GM19043 (cell line): ENCODE data around the gene B4GALT3.

Experiments used
- ATAC-seq: cut with Tn5 transposase; IDR thresholded peaks from one replicate; pipeline ENCODE4 v1.9.1; 2021; ENCODE audit warnings: low read depth; ENCODE audit not compliant: unreplicated experiment

Gene B4GALT3

GRCh38 chr1:161206411-161207140 lies 29.3 kb upstream of the B4GALT3 start:
- ATAC-seq = no peak

DNA sequence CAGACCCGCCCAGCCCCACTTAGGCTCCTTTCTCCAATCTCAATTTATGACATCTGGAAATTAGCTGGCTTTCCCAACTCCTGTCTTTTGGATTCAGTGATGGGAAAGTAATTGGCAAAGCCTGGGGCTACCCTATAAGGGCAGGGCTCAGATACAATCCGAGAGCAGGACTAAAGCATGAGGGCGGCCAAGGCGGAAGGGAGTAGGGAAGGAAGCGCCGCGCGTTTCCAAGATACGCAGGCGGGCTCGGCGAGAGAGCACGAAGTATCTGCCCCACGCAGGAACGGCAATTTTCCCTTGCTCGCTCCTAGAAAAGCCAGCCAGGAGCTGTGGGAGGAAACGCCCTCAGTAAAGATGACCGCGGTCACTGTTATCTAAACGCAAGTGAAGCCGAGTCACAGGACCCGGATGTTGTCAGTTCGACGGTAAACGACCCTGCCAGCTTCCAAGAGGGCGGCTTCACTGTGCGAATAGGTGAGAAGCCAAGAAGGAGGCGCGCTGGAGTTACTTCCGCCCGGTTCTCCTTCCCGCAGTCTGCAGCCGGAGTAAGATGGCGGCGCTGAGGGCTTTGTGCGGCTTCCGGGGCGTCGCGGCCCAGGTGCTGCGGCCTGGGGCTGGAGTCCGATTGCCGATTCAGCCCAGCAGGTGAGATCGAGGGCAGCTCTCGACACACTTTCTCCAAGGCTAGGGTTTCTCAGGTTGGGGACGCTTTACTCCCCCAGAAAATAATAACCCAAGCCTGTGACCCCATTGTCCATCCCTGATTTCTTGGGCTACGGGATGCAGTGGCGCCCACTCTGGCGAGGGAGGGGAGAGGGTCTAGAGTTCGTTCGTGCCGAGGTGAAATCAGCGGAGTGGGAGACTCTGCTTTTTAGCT lies 24.8 kb upstream of the B4GALT3 start, which contains the start of gene NDUFS2:
NDUFS2 (plus strand) TSS at position 532 of the 877 bp plus-strand sequence; CDS start at position 551, 19 bp downstream.
- peak; percentile 98 for ATAC-seq

DNA sequence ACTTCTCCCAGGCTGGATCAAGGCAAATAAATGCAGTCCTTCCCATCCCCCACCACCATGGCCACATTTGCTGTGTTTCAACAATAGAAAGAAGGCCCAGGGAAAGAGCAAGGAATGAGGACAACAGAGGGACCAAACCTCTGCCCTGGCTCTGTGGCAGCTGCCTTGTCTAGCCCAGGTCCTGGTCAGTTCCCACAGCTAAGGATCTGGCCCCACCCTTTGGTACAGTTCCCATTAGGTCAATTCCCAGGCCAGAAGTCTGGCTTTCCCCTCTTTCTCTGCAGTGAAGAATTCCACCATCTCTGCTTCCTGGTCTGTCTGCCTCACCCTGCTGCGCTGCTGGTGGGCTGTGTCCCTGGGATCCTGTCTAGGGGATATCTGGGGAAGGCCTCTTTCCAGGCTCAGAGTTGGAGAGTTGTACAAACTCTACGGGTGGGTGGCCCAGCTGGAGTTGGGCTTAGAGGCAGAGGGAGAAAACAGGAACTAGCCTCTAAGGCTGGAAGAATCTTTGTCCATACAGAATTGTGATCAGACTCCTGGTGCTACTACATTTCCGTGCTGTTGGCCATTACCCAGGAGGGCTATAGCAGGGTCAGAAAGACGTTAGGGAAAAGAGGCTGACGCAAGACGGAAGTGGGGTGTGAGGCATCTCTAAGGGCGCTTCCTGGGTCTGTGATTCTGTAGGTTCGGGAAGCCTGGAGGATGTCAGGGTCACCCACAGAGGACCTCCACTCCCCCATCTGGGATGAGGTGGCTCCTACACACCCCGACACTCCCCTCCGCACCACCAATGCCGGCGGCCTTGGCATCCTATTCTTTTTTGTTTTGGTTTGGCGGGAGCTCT lies 23.9 kb upstream of the B4GALT3 start:
- no peak for ATAC-seq

DNA sequence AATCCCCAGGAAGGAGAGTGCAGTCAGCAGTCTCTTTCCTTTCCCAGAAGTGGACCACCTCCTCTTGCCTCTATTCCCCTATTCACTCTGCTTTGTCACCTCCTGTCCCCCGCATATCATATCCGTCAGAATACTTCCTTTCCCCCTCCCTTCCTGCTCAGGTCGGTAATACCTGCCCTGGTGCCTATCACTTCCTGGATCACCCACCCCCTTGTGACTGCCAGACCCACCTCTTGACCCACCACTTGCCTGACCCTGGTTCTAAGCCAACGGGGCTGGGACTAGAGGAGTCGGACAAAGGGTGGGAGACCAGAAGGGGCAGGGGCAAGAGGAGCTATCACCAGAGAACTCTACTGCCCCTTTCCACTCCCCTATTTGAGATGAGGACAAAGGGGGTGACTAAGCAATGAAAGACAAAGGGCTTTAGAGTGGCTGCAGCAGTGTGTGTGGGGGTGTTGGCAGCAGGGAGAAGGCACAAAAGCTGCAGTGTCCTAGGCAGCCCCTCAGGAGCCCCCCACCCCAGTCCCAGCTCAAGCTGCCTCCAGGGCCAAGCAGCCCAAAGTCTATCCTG lies 23.2 kb upstream of the B4GALT3 start:
- no peak for ATAC-seq

DNA sequence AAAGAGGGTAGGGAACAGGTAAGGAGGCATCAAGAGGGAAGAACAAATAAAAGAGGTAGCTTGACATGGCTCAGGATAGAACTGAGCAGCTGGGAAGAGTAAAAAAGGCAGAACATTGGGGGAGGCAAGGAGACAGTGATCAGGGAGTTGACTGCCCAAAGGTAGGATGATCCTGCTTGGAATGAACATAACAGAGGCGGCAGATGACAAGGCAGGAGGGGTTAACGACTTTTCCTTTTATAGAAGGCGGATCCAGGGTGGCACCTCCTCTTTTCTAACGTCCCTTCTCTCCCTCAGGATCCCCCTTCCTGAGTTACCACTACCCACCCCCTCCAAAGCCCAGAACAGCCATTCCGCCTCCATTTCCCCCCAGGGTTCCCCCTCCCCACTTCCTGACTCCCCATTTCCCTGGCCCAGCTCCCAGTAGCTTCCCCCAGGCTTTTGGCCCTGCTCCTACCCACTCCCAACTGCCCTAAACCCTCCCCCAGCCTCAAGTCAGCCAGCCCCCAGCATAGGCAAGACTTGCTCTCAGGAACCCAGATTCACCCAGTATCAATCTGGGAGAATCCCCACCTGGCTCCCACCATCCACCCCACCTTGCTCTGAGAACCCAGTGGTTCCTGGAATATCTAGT lies 22.3 kb upstream of the B4GALT3 start:
- no peak for ATAC-seq

DNA sequence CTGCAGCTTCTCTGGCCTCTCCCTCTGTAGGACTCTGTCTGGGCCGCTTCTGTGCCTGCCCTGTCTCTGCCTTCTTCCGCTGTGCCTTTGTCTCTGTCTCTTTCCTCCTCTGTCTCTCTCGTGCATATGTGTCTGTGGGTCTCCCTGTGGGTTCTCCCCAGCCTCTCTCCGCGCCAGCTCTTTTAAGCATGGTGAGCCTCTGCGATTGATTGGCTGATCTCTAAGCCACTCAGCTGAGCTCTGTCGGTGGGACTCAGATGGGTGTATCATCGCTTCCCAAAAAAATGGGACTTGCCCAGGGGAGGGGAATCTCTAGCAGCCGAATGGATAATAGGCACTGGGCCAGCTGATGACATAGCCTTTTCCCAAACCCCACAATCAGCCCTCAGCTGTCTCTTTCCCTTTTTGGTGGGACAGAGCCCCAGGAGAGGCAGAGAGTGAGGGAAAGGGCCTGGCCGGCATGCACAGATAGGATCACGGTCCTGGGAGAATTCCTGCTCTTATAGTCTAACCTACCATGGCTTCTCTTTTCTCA lies 21.7 kb upstream of the B4GALT3 start, which contains the start of gene ADAMTS4:
ADAMTS4 (minus strand) TSS at position 158 of the 535 bp plus-strand sequence. CDS start 427 bp downstream, outside the sequence.
- no peak for ATAC-seq

DNA sequence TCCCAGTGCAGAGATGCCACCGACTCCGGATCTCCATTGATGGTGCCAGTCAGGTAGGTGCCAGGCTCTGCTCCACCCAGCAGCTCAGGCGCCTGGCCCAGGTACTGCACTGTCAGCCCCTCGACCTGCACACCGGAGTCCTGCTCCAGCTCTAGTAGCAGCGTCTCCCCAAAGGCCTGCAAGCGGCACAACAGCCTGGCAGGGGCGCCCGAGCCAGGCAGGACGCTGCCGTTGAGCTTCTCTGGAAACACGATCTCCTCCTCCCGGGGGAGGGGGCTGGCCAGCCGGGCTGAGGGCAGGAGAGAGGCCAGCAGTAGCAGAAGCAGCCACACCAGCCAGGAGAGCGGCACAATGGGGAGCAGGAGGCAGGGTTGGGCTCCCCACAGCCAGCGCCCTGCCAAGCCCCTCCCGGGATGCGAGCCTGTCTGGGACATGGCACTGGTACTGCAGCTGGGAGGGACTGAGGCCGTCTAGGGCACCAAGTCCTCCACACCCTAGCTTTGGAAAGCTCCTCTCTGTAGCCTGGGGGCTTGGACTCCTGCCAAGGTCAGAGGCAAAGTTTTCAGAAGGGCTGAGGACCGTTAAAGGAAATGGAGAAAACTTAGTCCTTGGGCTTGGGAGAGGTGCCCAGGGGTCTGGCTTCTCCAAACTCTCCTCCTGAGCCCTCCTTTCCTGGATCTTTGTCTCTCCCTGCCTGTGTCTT lies 21.0 kb upstream of the B4GALT3 start:
- no peak for ATAC-seq

- ATAC-seq = no peak
Observed at GRCh38 chr1:161197560-161198193, 20.4 kb upstream of the B4GALT3 start.

GRCh38 chr1:161196521-161197451 lies 19.5 kb upstream of the B4GALT3 start:
- ATAC-seq = no peak

DNA sequence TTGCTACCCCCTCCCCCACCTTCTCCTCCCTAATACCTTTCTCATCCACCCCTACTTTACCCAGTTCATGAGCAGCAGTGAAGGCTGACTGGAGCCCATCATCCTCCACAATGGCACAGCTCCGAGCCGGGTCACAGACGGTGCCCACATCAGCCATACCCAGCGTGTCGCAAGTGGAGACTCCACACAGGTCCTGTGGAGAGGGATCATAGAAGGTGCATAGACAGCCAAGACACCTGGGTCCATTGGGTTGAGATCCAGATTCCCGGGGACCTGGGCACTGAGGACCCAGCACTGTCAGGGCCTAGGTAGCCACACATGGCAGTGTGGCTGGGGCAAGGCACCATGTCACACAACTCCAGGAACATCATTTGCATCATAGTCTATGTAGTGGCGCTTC lies 18.8 kb upstream of the B4GALT3 start:
- ATAC-seq = no peak

DNA sequence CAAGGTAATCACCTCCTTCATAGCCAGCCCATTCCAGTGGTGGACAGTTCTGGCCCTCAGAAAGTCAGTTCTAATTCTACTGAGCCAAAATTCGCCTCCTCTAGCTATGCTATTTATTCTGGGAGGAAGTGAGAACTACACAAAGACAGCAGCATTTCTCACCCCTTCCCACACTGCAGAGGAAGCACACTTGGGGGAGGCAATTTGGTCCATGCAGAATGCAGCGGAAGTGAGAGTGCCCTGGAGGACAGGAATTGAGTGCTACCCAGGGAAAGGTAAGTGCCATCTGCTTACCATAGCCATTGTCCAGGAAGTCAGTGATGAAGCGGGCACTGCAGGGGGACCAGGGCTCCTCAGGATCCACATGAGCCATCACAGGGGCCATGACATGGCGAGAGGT lies 17.9 kb upstream of the B4GALT3 start:
- no peak for ATAC-seq

GRCh38 chr1:161193561-161194235 lies 16.4 kb upstream of the B4GALT3 start:
- no peak for ATAC-seq

GRCh38 chr1:161192476-161193465 lies 15.5 kb upstream of the B4GALT3 start:
- ATAC-seq = peak; percentile 78

- ATAC-seq = no peak
Observed at GRCh38 chr1:161191971-161192370, 14.7 kb upstream of the B4GALT3 start.

- ATAC-seq = no peak
Observed at GRCh38 chr1:161190962-161191521, 13.7 kb upstream of the B4GALT3 start.
